Omental fat pad (tissue), 4 donors: ENCODE results near the gene SVIL. TPM values are rescaled to one million over a fixed set of nuclear protein-coding genes. Genes with fewer than 3 reads are reported as not detected.
"Not testable (repeated sequence)": the region's sequence is repeated elsewhere in the genome, so short reads cannot be mapped to it uniquely, and the experiment has no call there.

Experiments
- ATAC-seq: fragments of 150-250 bp; one replicate; pipeline ENCODE4 v1.9.1; 2016; ENCODE audit warnings: mild to moderate bottlenecking, moderate library complexity; ENCODE audit not compliant: low FRiP score
- DNase-seq: peaks from one replicate; pipeline ENCODE4 v3.0.0-alpha.2; 2019; ENCODE audit warnings: low spot score
- total RNA-seq, 4 donors: library from RNA; depleted of rRNA; stranded (reverse); fragments of >200 nt; gene quantifications; one replicate each; pipeline ENCODE4 v1.1.0, GENCODE V29; 2016
- TF ChIP-seq, protein P1 (sequence below), 3 donors: fragments of 450-650 bp; IDR thresholded peaks; one replicate each; pipeline ENCODE4 v1.5.1; 2016 to 2017; ENCODE audit warnings: antibody characterized with exemption in 3 of 3, mild to moderate bottlenecking in 3 of 3, moderate library complexity in 2 of 3

The SVIL gene
- total RNA-seq, 4 donors from 2014 or later = 22.8 to 44.4 (median 30.5) TPM

DNA sequence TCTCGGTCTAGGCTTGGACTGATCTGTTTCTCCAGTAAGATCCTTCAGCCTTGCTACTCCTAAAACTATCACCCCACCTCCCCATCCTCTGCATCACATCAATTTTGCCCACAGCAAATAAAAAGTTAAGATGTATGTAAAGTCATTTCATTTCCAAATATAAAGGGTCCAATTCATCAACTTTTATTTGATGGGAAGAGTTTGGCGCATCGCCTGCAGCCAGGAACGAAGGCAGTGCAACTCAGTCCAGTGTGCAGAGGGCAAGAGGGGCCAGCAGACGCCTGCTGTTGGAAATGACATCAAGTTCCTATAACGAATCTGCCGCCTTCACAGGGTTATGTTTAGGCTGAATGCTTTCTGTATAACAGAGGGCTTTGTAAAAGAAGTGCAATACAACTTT, 97.0 kb downstream of the SVIL start:
- TF ChIP-seq, protein P1, sequence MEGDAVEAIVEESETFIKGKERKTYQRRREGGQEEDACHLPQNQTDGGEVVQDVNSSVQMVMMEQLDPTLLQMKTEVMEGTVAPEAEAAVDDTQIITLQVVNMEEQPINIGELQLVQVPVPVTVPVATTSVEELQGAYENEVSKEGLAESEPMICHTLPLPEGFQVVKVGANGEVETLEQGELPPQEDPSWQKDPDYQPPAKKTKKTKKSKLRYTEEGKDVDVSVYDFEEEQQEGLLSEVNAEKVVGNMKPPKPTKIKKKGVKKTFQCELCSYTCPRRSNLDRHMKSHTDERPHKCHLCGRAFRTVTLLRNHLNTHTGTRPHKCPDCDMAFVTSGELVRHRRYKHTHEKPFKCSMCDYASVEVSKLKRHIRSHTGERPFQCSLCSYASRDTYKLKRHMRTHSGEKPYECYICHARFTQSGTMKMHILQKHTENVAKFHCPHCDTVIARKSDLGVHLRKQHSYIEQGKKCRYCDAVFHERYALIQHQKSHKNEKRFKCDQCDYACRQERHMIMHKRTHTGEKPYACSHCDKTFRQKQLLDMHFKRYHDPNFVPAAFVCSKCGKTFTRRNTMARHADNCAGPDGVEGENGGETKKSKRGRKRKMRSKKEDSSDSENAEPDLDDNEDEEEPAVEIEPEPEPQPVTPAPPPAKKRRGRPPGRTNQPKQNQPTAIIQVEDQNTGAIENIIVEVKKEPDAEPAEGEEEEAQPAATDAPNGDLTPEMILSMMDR (IDR thresholded peaks at IDR 0.05) = no peak
- no peak for ATAC-seq
- DNase-seq = no peak

DNA sequence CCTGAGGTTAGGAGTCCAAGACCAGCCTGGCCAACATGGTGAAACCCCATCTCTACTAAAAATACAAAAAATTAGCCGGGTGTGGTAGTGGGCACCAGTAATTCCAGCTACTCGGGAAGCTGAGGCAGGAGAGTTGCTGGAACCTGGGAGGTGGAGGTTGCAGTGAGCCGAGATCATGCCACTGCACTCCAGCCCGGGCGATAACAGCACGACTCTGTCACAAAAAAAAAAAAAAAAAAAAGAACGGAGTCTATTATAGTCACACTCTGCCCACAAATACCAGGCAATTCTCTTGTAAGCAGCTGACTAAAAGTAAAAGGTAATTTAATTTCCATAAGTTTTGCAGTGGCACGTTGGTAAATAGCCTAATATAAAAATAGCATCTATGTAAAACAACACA, 98.1 kb downstream of the SVIL start:
- not testable (repeated sequence) for DNase-seq, ATAC-seq

DNA sequence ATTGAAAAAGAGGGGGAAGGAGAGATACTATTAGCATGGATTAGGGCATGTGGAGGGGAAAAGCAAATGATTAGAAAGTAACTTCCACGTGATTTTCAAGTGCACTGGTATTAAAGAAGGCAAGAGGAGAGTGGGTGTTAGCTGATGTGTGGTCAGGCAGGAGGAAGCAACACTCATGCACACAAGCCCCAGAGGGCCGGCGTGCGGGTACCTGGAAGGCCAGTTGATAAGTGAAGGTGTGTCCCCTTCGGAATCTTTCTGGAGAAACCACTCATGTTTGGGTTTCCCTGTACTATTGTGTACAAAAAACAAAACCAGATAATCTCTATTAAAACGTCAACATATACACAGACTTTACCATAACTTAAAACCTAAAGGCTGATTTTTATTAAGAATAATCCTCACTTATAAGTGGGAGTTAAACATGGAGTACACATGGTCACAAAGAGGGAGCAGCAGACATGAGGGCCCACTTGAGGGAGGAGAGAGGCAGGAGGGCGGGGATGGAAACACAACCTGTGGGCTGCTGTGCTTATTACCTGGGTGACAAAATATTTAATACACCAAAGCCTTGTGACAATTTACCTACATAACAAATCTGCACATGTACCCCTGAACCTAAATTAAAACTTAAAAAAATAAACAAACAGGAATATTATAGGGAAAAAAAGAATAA, 98.9 kb downstream of the SVIL start:
- ATAC-seq (no peak), DNase-seq (no peak)

GRCh38 chr10:29535012-29535777, 99.6 kb downstream of the SVIL start:
- TF ChIP-seq, protein P1 (IDR thresholded peaks at IDR 0.05) = no peak
- no peak for ATAC-seq
- no peak for DNase-seq

More for the DNA sequence above, 98.9 kb downstream of the SVIL start:
- TF ChIP-seq, protein P1 (IDR thresholded peaks at IDR 0.05) = no peak

GRCh38 chr10:29534590-29534989, 100.2 kb downstream of the SVIL start:
- DNase-seq (no peak), ATAC-seq (no peak)
- TF ChIP-seq, protein P1 (IDR thresholded peaks at IDR 0.05) = no peak

- no peak for ATAC-seq
- TF ChIP-seq, protein P1 (IDR thresholded peaks at IDR 0.05) = no peak
- DNase-seq = no peak
Measured at GRCh38 chr10:29533696-29534285, 101.0 kb downstream of the SVIL start.

DNA sequence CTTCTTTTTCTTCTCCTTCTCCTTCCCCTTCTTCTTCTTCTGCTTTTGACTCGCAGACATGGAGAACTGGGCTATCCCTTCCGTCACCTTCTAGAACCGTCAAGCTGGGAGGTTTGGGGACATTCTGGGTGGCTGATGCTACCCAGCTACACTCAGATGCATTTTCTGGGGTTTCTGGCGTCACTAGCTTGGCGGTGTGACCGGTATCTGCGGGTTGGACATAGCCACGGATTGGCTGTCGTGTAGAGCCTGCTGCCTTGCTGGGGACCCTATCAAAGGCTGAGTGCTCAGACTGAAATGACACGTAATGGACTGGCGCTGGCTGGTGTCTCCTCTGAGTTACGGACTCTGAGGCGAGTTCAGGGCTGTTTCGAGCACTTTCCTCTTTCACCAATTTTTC, 101.7 kb downstream of the SVIL start:
- TF ChIP-seq, protein P1 (IDR thresholded peaks at IDR 0.05) = no peak
- ATAC-seq = no peak
- no peak for DNase-seq
